Gastroesophageal sphincter (tissue), 4 donors: ENCODE data around the gene NRF1. TPM values are rescaled to one million over a fixed set of nuclear protein-coding genes. Genes with fewer than 3 reads are reported as not detected.

Experiments
- ATAC-seq: fragments of 150-250 bp; one replicate; pipeline ENCODE4 v1.9.1; 2016; ENCODE audit warnings: mild to moderate bottlenecking, moderate library complexity
- H3K27ac ChIP-seq, 4 donors: fragments of 200-600 bp; sonication (generic) in 3 of 4; 1 replicate in 3 of 4; 2 replicates in 1 of 4; pipeline ENCODE4 v1.5.1; 2016 to 2019
- H3K27me3 ChIP-seq: fragments of 200-600 bp; sonication (generic); one replicate; pipeline ENCODE4 v1.5.1; 2019
- H3K36me3 ChIP-seq, 2 donors: fragments of 200-600 bp; sonication (generic); one replicate each; pipeline ENCODE4 v1.5.1; 2019; ENCODE audit warnings: control low read depth in 1 of 2
- H3K4me1 ChIP-seq, 3 donors: fragments of 200-600 bp; sonication (generic); 1 replicate in 2 of 3; 2 replicates in 1 of 3; pipeline ENCODE4 v1.5.1; 2016 to 2019; ENCODE audit warnings: control low read depth in 2 of 3
- H3K4me3 ChIP-seq, 2 donors: fragments of 200-600 bp; sonication (generic); one replicate each; pipeline ENCODE4 v1.5.1; 2019; ENCODE audit warnings: mild to moderate bottlenecking in 1 of 2, moderate library complexity in 1 of 2
- H3K9me3 ChIP-seq, 3 donors: fragments of 200-600 bp; sonication (generic); one replicate each; pipeline ENCODE4 v1.5.1; 2017 to 2019; ENCODE audit warnings: control low read depth in 2 of 3
- CTCF ChIP-seq, 4 experiments: fragments of 200-600 bp in 2 of 4; fragments of 450-650 bp in 2 of 4; sonication (generic) in 1 of 4; IDR thresholded peaks; one replicate each; pipeline ENCODE4 v1.5.1; 2017 to 2019; ENCODE audit warnings: antibody characterized with exemption in 4 of 4, mild to moderate bottlenecking in 2 of 4, moderate library complexity in 2 of 4
- EP300 ChIP-seq: sonication (generic); formaldehyde crosslinking; IDR thresholded peaks from one replicate; pipeline ENCODE4 v1.6.1; 2017; ENCODE audit warnings: antibody characterized with exemption, mild to moderate bottlenecking
- POLR2A ChIP-seq, 2 donors: fragments of 450-650 bp; IDR thresholded peaks; one replicate each; pipeline ENCODE4 v1.6.1; 2017; ENCODE audit warnings: antibody characterized with exemption in 2 of 2, mild to moderate bottlenecking in 2 of 2, moderate library complexity in 1 of 2
- POLR2AphosphoS5 ChIP-seq: sonication (generic); formaldehyde crosslinking; IDR thresholded peaks from one replicate; pipeline ENCODE4 v1.6.1; 2017; ENCODE audit warnings: antibody characterized with exemption
- WGBS, 2 donors: methylation state at CpG; one replicate each; pipeline ENCODE4 v1.1.5; 2018; ENCODE audit warnings: low coverage in 1 of 2; 5-methylcytosine and 5-hydroxymethylcytosine counted together
- total RNA-seq, 4 donors: library from RNA; depleted of rRNA; stranded (reverse); fragments of >200 nt; gene quantifications; one replicate each; pipeline ENCODE4 v1.1.0, GENCODE V29; 2016

NRF1 gene
- total RNA-seq, 4 donors from 2014 or later, result 7.8 to 20.5 (median 17.0) TPM

GRCh38 chr7:129740574-129741410 lies 129.3 kb downstream of the NRF1 start:
- no peak for ATAC-seq
- 84 to 91% methylated on average over 7 to 10 of the region's 10 CpGs for WGBS, 2 donors
- peaks cover 0 to 53% of the 10 kb centered on the region in 2 donors for H3K36me3 ChIP-seq
- TF ChIP-seq EP300, result no peak
- no peak overlapping the region for H3K4me3 ChIP-seq
- peaks cover 5 to 43% (median 8%) of the 10 kb centered on the region in 3 donors for H3K4me1 ChIP-seq
- H3K9me3 ChIP-seq, result no peaks in the 10 kb centered on the region
- H3K27me3 ChIP-seq, result no peaks in the 10 kb centered on the region
- H3K27ac ChIP-seq, result no peak overlapping the region

GRCh38 chr7:129741743-129742213 lies 130.3 kb downstream of the NRF1 start:
- Histone ChIP-seq H3K27ac (no peak overlapping the region), H3K9me3 (no peaks in the 10 kb centered on the region), H3K4me1 (peaks cover 5 to 43% (median 8%) of the 10 kb centered on the region in 3 donors), H3K4me3 (no peak overlapping the region), H3K27me3 (no peaks in the 10 kb centered on the region), H3K36me3 (peaks cover 0 to 57% of the 10 kb centered on the region in 2 donors)
- no peak for ATAC-seq
- 17 to 32% methylated on average over 1 to 2 of the region's 2 CpGs for WGBS, 2 donors
- TF ChIP-seq CTCF (IDR thresholded peaks at IDR 0.05), result no peak
- no peak for TF ChIP-seq POLR2AphosphoS5
- no peak for TF ChIP-seq EP300
- TF ChIP-seq POLR2A (IDR thresholded peaks at IDR 0.05), result no peak

- H3K4me3 ChIP-seq, result no peak overlapping the region
- peaks cover 5 to 43% (median 8%) of the 10 kb centered on the region in 3 donors for H3K4me1 ChIP-seq
- H3K27me3 ChIP-seq, result no peaks in the 10 kb centered on the region
- H3K27ac ChIP-seq, result no peak overlapping the region
- no peaks in the 10 kb centered on the region for H3K9me3 ChIP-seq
- H3K36me3 ChIP-seq, result peaks cover 0 to 57% of the 10 kb centered on the region in 2 donors
- 76 to 100% methylated on average over 3 to 5 of the region's 5 CpGs for WGBS, 2 donors
- TF ChIP-seq EP300 (no peak), POLR2A (IDR thresholded peaks at IDR 0.05) (no peak), CTCF (IDR thresholded peaks at IDR 0.05) (no peak), POLR2AphosphoS5 (no peak)
- no peak for ATAC-seq
These were observed 130.7 kb downstream of the NRF1 start for GRCh38 chr7:129742256-129742655.

GRCh38 chr7:129746857-129747529 lies 135.5 kb downstream of the NRF1 start:
- no peak for TF ChIP-seq POLR2A (IDR thresholded peaks at IDR 0.05)
- no peak for TF ChIP-seq POLR2AphosphoS5
- no peak for TF ChIP-seq EP300
- no peak for TF ChIP-seq CTCF (IDR thresholded peaks at IDR 0.05)
- H3K9me3 ChIP-seq, result no peaks in the 10 kb centered on the region
- peaks cover 0 to under 1% (median 0%) of the 10 kb centered on the region in 3 donors for H3K4me1 ChIP-seq
- no peak overlapping the region for H3K27ac ChIP-seq
- peaks cover 0 to 79% of the 10 kb centered on the region in 2 donors for H3K36me3 ChIP-seq
- no peak for ATAC-seq
- no peak overlapping the region for H3K4me3 ChIP-seq
- WGBS, 2 donors, result 79 to 89% methylated on average over 3 of the region's 4 CpGs
- H3K27me3 ChIP-seq, result no peaks in the 10 kb centered on the region

- no peak overlapping the region for H3K4me3 ChIP-seq
- WGBS, 2 donors, result 50 to 90% methylated on average over 1 to 4 of the region's 4 CpGs
- H3K9me3 ChIP-seq, result no peaks in the 10 kb centered on the region
- no peaks in the 10 kb centered on the region for H3K4me1 ChIP-seq
- TF ChIP-seq CTCF (IDR thresholded peaks at IDR 0.05) (no peak), POLR2AphosphoS5 (no peak), POLR2A (IDR thresholded peaks at IDR 0.05) (no peak), EP300 (no peak)
- ATAC-seq, result no peak
- no peaks in the 10 kb centered on the region for H3K27me3 ChIP-seq
- peaks cover 0 to 68% of the 10 kb centered on the region in 2 donors for H3K36me3 ChIP-seq
- H3K27ac ChIP-seq, result no peak overlapping the region
These were observed 137.0 kb downstream of the NRF1 start for GRCh38 chr7:129748356-129749109.
